Measurements from ENCODE around the gene PLCD1.

PLCD1 gene

DNA sequence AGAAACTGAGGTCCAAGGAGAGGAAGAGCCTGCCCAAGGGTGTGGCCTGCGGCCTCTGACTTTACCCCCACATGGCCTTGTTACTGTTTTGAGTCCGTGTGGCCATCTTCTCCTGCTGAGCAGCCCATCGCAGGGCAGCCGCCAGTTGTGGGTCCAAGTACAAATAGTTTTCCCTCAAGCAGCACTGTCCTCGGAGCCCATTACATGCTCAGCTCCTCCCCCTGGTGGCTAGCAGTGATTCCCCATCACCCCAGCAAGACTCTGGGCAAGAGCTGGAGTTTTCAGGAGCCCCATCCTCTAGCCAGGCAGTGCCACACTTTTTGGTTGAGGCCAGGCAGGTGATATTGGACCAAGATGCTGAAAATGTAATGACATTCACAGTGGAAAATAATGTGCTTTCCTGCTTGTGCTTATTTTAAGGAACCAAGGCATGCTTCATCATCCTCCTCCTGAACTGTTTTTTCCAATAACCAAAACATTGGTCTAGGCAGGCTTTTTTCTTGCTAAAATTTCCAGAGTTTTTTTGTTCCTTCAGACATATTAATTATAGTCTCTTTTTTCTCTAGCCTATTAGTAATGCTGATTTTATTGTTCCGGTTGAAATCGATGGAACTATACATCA, 62.1 kb downstream of the PLCD1 start:
- DNase-seq: peak in 37 of 58 donors; percentile 15 to 67 (median 34)

DNA sequence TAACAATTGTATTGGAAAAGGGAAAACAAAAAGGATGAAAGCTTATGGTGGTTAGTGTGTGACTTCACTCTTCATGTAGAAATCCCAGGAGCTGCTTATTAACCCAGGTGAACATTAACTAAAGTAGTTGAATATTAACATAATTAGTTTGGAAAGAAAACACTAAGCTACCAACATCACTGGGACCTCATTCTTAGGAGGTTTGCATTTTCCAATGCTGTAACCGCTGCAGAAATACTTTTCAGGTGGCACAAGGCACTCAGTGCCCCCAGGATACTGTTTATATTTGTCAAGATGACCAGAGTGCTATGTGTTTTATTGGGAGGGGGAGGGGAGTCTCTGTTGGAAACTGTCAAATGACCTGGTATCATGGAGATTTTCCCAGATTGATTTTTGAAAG, 64.7 kb downstream of the PLCD1 start:
- no peak for DNase-seq

DNA sequence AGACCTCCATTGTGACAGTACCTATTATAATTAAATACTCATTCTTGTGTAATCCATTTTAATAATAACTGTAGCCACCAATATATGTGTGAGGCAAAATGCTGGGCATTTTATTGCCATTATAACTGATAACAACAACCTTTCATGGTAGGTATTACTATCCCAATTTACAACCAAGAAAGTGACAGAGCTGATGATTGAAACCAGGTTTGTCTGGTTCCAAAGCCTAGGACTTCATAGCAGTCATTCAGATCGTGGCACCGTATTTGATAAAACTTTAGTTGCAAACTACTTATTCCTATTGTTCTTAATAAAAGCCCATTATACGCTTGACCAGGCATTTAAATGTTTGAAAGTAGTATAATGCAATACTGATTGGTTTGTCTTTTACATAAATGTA, 65.3 kb downstream of the PLCD1 start:
- no peak for DNase-seq

DNA sequence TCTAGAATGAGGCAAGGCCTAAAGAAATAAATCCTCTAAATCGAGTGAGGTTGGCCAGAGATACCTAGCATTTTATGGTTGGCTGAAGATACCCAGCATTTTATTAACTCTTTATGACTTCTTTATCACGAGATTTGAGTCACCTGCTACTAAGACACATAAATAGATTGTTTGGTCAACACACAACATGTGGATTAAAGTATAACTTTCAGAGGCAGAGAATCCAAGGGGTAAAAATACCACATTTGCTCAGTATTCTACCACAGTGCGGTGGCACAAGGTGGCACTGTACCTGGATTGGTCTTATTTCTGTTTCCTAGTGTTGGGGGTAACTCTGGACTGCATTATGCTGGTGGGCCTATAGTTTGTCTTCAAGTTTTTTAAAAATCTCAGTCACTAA, 65.8 kb downstream of the PLCD1 start:
- DNase-seq: no peak

DNA sequence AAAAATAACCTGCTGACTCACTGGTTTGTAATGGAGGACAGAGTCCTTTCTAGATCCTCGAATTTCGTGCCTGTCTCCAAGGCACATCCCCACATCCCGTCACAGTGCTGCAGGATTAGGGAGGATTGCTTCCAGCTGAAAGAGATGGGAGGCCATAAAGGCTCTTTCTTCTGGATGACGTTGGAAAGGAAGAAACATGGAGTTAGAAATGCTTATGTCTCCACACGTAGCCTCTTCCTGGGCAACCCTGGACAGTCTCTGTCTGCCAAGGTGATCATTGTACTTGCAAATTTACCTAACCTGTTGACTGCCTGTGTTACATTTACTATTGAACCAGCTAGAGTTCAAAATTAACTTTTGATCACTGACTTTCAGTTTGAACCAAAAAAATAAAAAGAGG, 66.4 kb downstream of the PLCD1 start:
- DNase-seq: no peak

DNA sequence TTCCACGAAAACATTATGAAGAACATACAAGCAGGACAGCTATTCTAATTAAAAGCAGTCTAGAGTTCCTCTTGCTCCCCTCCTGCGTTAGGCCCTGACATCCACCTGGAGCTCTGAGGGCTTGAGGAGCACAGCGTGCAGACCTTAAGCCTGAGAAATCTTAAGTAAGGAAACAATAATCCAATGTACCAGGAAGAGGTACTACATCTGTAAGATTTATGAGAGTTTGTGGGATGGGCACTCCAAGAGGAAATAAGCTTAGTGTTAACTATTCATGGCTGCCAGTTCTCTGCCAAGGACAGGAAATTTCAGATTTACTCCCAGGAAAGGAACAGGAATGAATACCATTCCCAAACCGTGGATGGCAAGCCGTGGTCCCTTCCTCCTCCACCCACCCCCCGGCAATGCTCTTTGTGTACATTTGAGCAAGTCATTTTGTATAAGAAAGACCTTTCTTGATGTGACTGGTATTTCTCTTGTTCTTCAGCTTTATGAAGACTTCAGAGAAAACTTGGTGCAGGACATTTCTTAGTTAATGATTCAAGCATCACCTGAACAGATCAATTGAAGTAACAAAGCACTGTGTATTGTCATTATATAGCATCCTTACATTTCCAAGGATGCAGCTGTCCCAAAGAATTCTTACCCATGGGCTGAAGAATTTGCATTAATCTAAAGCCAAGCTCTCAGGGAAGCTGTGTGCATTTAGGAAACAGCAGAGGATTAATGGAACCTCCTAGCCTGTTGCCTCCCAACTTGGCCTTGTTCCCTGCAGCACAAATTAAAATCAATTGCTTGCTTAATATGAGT, 67.6 kb downstream of the PLCD1 start:
- DNase-seq: no peak

DNA sequence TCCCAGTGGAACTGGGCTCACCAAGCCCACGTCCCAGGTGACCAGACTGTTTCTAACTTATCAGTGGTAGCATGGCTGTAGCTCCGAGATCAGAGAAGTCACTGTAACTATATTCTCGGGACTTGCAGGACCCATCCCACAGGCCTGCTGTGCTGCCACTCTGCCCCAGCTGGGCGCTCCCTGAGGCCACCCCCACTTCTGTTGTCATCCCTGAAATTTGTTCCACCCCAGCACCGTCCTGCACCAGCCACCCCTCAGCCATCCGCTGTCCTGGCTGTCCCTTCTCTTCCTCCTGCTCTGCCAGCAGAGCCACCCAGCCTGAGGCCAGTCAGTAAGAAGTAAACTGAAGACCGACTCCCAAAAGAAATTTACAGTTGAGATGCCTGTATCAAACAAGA, 71.9 kb downstream of the PLCD1 start:
- no peak for DNase-seq

All from anterior cingulate cortex (tissue), 58 donors.